Measurements from ENCODE around the gene ZFAND2B. TPM values are rescaled to one million over a fixed set of nuclear protein-coding genes. Genes with fewer than 3 reads are reported as not detected.

The ZFAND2B gene
- total RNA-seq, 1 experiment from 2014 or later, result 16.4 TPM

DNA sequence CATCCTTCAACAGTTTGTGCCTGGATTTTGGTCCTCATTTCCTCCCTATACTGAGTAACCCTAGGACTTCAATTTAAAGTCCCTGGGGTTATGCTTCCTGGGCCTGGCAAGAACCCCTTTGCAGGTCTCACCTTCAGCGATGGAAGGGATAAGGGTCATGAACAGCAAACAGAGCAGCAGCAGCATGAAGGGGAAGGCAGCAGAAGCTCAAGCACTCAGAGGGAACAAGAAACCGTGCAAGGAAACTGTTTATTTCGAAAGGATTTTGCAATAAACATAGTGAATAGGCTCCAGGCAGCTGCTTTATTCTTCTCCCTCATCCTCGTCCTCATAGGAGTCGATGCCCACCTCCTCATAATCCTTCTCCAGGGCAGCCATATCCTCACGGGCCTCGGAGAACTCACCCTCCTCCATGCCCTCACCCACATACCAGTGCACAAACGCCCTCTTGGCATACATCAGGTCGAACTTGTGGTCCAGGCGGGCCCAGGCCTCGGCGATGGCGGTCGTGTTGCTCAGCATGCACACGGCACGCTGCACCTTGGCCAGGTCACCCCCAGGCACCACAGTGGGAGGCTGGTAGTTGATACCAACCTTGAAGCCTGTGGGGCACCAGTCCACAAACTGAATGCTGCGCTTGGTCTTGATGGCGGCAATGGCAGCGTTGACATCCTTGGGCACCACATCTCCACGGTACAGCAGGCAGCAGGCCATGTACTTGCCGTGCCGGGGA, 43.6 kb downstream of the ZFAND2B start:
- H3K14ac ChIP-seq (ENCODE audit: insufficient read depth, low read length), result no peak overlapping the region
- no peak overlapping the region for H3K27ac ChIP-seq (ENCODE audit: insufficient read length, low read depth, low read length)
- no peak overlapping the region for H2BK120ac ChIP-seq (ENCODE audit: low read depth, low read length, poor library complexity, severe bottlenecking)
- H3K27ac Mint-ChIP-seq, result peak overlapping the region in 2 of 3 experiments; percentile 29 to 81; a peak in 2 of 7 replicates
- no peak overlapping the region for H2BK12ac ChIP-seq (ENCODE audit: insufficient read length, low read depth, low read length)
- H2AFZ ChIP-seq (ENCODE audit: low read length), result no peak overlapping the region
- H3K18ac ChIP-seq (ENCODE audit: insufficient read length, low read depth, low read length), result no peak overlapping the region
- H3K4me2 ChIP-seq (ENCODE audit: insufficient read depth, insufficient read length, low read length), result no peak overlapping the region
- H3K56ac ChIP-seq (ENCODE audit: insufficient read length, low read depth, low read length), result no peak overlapping the region
- H3K36me3 Mint-ChIP-seq (ENCODE audit: insufficient read depth in 1 of 3, low read depth in 3 of 3), result peaks cover 9 to 24% (median 23%) of the 10 kb centered on the region in 3 experiments; a peak in 6 of 7 replicates
- no peak overlapping the region for H4K91ac ChIP-seq (ENCODE audit: insufficient read length, low read depth, low read length)
- H2BK15ac ChIP-seq (ENCODE audit: low read depth, low read length), result no peak overlapping the region
- no peak overlapping the region for H2BK5ac ChIP-seq (ENCODE audit: insufficient read length, low read length)
- H3K9me3 ChIP-seq (ENCODE audit: control insufficient read depth, low read depth, low read length), result no peaks in the 10 kb centered on the region
- no peak overlapping the region for H3K4ac ChIP-seq (ENCODE audit: low read depth, low read length)
- peaks cover 8% of the 10 kb centered on the region for H3K27me3 ChIP-seq (ENCODE audit: insufficient read depth, low read length)
- peaks cover 33 to 45% of the 10 kb centered on the region in 2 experiments for H3K4me1 Mint-ChIP-seq
- H4K8ac ChIP-seq (replicated peaks; ENCODE audit: insufficient read length, low read depth, low read length), result no peak overlapping the region
- peaks cover 5% of the 10 kb centered on the region for H3K4me1 ChIP-seq (ENCODE audit: insufficient read depth, low read length)
- no peaks in the 10 kb centered on the region; a peak in 1 of 5 replicates for H3K9me3 Mint-ChIP-seq
- H2AK5ac ChIP-seq (ENCODE audit: insufficient read length, low read length), result no peak overlapping the region
- H2BK20ac ChIP-seq (ENCODE audit: low read depth, low read length, poor library complexity, severe bottlenecking), result no peak overlapping the region
- DNase-seq, result no peak
- H3K23me2 ChIP-seq (ENCODE audit: insufficient read length, low read depth, low read length, poor library complexity, severe bottlenecking), result peaks cover 22% of the 10 kb centered on the region
- H3T11ph ChIP-seq (ENCODE audit: low read length), result no peak overlapping the region
- no peak overlapping the region for H4K5ac ChIP-seq (ENCODE audit: insufficient read length, low read depth, low read length)
- H3K4me3 Mint-ChIP-seq, result no peak overlapping the region
- H3K79me2 ChIP-seq (ENCODE audit: insufficient read depth, low read length), result no peaks in the 10 kb centered on the region
- H3K79me1 ChIP-seq (ENCODE audit: insufficient read depth, low read depth, low read length, poor library complexity, severe bottlenecking), result no peaks in the 10 kb centered on the region
- H4K20me1 ChIP-seq (ENCODE audit: control insufficient read depth, insufficient read depth, insufficient read length), result no peaks in the 10 kb centered on the region
- no CpG with 5 or more reads among the region's 22 CpGs for WGBS (ENCODE audit: extremely low coverage, insufficient read length, low lambda C conversion rate)
- H3K23ac ChIP-seq (ENCODE audit: insufficient read length, low read depth, low read length), result no peak overlapping the region
- H3K27me3 Mint-ChIP-seq (ENCODE audit: low read depth), result peaks cover 44% of the 10 kb centered on the region
- no peak overlapping the region for H3K9ac ChIP-seq (ENCODE audit: extremely low read depth, insufficient read length, low read length)
- TF ChIP-seq, protein P1, sequence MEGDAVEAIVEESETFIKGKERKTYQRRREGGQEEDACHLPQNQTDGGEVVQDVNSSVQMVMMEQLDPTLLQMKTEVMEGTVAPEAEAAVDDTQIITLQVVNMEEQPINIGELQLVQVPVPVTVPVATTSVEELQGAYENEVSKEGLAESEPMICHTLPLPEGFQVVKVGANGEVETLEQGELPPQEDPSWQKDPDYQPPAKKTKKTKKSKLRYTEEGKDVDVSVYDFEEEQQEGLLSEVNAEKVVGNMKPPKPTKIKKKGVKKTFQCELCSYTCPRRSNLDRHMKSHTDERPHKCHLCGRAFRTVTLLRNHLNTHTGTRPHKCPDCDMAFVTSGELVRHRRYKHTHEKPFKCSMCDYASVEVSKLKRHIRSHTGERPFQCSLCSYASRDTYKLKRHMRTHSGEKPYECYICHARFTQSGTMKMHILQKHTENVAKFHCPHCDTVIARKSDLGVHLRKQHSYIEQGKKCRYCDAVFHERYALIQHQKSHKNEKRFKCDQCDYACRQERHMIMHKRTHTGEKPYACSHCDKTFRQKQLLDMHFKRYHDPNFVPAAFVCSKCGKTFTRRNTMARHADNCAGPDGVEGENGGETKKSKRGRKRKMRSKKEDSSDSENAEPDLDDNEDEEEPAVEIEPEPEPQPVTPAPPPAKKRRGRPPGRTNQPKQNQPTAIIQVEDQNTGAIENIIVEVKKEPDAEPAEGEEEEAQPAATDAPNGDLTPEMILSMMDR (conservative IDR thresholded peaks at IDR 0.05), result no peak
